Upper lobe of left lung (tissue), 6 donors: ENCODE measurements around the gene CARF. TPM values are rescaled to one million over a fixed set of nuclear protein-coding genes. Genes with fewer than 3 reads are reported as not detected.
A peak's percentile ranks its signal among the peaks of the same experiment; 100 is the strongest.
"Not testable (repeated sequence)": the region's sequence is repeated elsewhere in the genome, so short reads cannot be mapped to it uniquely, and the experiment has no call there.

Experiments used
- ATAC-seq, 2 donors: fragments of 200-7000 bp; cut with Tn5 transposase; one replicate each; pipeline ENCODE4 v1.9.1; 2022; ENCODE audit warnings: mild to moderate bottlenecking in 2 of 2, moderate library complexity in 2 of 2; ENCODE audit not compliant: low FRiP score in 2 of 2
- DNase-seq, 2 donors: peaks; one replicate each; pipeline ENCODE4 v3.0.0-alpha.2; 2019 to 2020
- H3K27ac ChIP-seq, 4 donors: fragments of 200-600 bp; sonication (generic); one replicate each; pipeline ENCODE4 v1.5.1; 2016 to 2019
- H3K27me3 ChIP-seq, 4 donors: fragments of 200-600 bp; sonication (generic); one replicate each; pipeline ENCODE4 v1.5.1; 2017 to 2019
- H3K36me3 ChIP-seq, 4 donors: fragments of 200-600 bp; sonication (generic); one replicate each; pipeline ENCODE4 v1.5.1; 2016 to 2019
- H3K4me1 ChIP-seq, 4 donors: fragments of 200-600 bp; sonication (generic); one replicate each; pipeline ENCODE4 v1.5.1; 2018 to 2019
- H3K4me3 ChIP-seq, 4 donors: fragments of 200-600 bp; sonication (generic); one replicate each; pipeline ENCODE4 v1.5.1; 2017 to 2019; ENCODE audit warnings: mild to moderate bottlenecking in 2 of 4, moderate library complexity in 1 of 4
- H3K9me3 ChIP-seq, 4 donors: fragments of 200-600 bp; sonication (generic); one replicate each; pipeline ENCODE4 v1.5.1; 2018 to 2019
- CTCF ChIP-seq, 6 experiments: fragments of 450-650 bp in 4 of 6; fragments of 200-600 bp in 2 of 6; sonication (generic) in 2 of 6; IDR thresholded peaks; one replicate each; pipeline ENCODE4 v1.5.1; 2016 to 2019; ENCODE audit warnings: antibody characterized with exemption in 6 of 6
- EP300 ChIP-seq, 4 donors: sonication (generic); formaldehyde crosslinking; IDR thresholded peaks; one replicate each; pipeline ENCODE4 v1.5.1; 2017; ENCODE audit warnings: antibody characterized with exemption in 4 of 4, control low read depth in 2 of 4
- POLR2A ChIP-seq, 4 donors: fragments of 450-650 bp; IDR thresholded peaks; one replicate each; pipeline ENCODE4 v1.5.1; 2016 to 2017; ENCODE audit warnings: antibody characterized with exemption in 4 of 4, mild to moderate bottlenecking in 2 of 4
- POLR2AphosphoS5 ChIP-seq, 2 donors: sonication (generic); formaldehyde crosslinking; IDR thresholded peaks; one replicate each; pipeline ENCODE4 v1.5.1; 2017; ENCODE audit warnings: antibody characterized with exemption in 2 of 2
- WGBS, 2 donors: methylation state at CpG; one replicate each; pipeline ENCODE4 v1.1.5; 2017 to 2018; 5-methylcytosine and 5-hydroxymethylcytosine counted together
- total RNA-seq, 6 donors: library from RNA; depleted of rRNA in 4 of 6; stranded (reverse); fragments of >200 nt in 4 of 6; gene quantifications; one replicate each; pipeline versions ENCODE4 v1.1.0 to v1.2.1, GENCODE V29; 2016 to 2021
- donor health status: DM: no; HTN: no; CAD: no; lungs with moderate emphysema.
- donor health status: DM: no; HTN: yes; CAD: no; lungs with severe emphysema.

Gene CARF
- total RNA-seq, 6 donors from 2014 or later: 6.4 to 24.1 (median 8.7) TPM

DNA sequence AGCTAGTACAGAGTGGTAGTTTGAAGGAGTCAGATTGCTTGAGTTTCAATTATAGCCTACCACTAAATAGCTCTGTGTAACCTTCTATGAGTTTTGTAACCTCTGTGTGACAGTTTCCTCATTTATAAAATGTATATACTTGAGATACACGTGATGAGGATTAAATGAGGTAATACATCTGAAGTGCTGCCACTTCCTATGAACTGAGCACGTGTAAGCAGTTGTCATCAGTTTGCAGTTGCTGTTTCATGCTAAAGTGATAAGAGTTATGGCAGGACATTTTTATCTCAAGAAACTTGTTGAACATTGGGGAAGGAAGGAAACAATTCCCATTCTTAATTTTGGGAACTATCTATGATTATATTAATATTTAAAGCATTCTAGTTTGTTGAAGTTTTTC, 38.5 kb downstream of the CARF start:
- H3K36me3 ChIP-seq: peaks cover 0 to 13% (median 0%) of the 10 kb centered on the region in 4 donors
- TF ChIP-seq POLR2AphosphoS5 (IDR thresholded peaks at IDR 0.05) (no peak), CTCF (IDR thresholded peaks at IDR 0.05) (no peak), EP300 (IDR thresholded peaks at IDR 0.05) (no peak), POLR2A (IDR thresholded peaks at IDR 0.05) (no peak)
- no peaks in the 10 kb centered on the region for H3K27me3 ChIP-seq
- DNase-seq (no peak), ATAC-seq (no peak)
- 14 to 17% methylated on average over 2 of the region's 2 CpGs for WGBS, 2 donors
- no peaks in the 10 kb centered on the region for H3K4me1 ChIP-seq
- no peak overlapping the region for H3K4me3 ChIP-seq
- H3K9me3 ChIP-seq: peaks cover 0 to 4% (median 2%) of the 10 kb centered on the region in 4 donors
- no peak overlapping the region for H3K27ac ChIP-seq

- WGBS, 2 donors: 98 to 100% methylated on average over 6 of the region's 6 CpGs
Measured at GRCh38 chr2:202960524-202960923, 48.4 kb downstream of the CARF start.

DNA sequence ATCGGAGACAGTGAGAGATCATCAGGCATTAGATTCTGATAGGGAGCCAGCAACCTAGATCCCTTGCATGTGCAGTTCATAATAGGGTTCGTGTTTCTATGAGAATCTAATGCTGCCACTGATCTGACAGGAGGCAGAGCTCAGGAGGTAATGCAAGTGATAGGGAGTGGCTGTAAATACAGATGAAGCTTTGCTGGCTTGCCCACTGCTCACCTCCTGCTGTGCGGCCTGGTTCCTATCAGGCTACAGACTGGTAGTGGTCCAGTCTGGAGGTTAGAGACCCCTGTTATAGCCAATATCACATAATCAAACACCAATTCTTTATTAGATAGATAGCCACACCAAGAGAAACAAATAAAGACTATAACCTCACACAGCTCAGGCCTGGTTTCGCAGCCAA, 51.6 kb downstream of the CARF start:
- no peak for ATAC-seq
- Histone ChIP-seq H3K4me3 (no peak overlapping the region), H3K4me1 (no peaks in the 10 kb centered on the region), H3K9me3 (no peaks in the 10 kb centered on the region), H3K27ac (no peak overlapping the region), H3K36me3 (peaks cover 0 to 11% (median 0%) of the 10 kb centered on the region in 4 donors), H3K27me3 (no peaks in the 10 kb centered on the region)
- 94 to 98% methylated on average over 4 of the region's 4 CpGs for WGBS, 2 donors
- no peak for TF ChIP-seq POLR2AphosphoS5 (IDR thresholded peaks at IDR 0.05)
- TF ChIP-seq EP300 (IDR thresholded peaks at IDR 0.05): no peak
- TF ChIP-seq CTCF (IDR thresholded peaks at IDR 0.05): no peak
- no peak for TF ChIP-seq POLR2A (IDR thresholded peaks at IDR 0.05)
- no peak for DNase-seq

More at GRCh38 chr2:202960524-202960923, 48.4 kb downstream of the CARF start:
- TF ChIP-seq CTCF (IDR thresholded peaks at IDR 0.05): no peak
- TF ChIP-seq POLR2AphosphoS5 (IDR thresholded peaks at IDR 0.05): no peak
- TF ChIP-seq EP300 (IDR thresholded peaks at IDR 0.05): no peak
- no peak for TF ChIP-seq POLR2A (IDR thresholded peaks at IDR 0.05)
- Histone ChIP-seq H3K4me3 (no peak overlapping the region), H3K9me3 (no peaks in the 10 kb centered on the region), H3K4me1 (no peaks in the 10 kb centered on the region), H3K36me3 (peaks cover 0 to 25% (median 0%) of the 10 kb centered on the region in 4 donors), H3K27me3 (no peaks in the 10 kb centered on the region), H3K27ac (no peak overlapping the region)
- DNase-seq (no peak), ATAC-seq (no peak)

- no peaks in the 10 kb centered on the region for H3K4me1 ChIP-seq
- DNase-seq (peak in 1 of 2 donors; percentile 28), ATAC-seq (peak in 1 of 2 donors; percentile 36)
- no peak for TF ChIP-seq POLR2A (IDR thresholded peaks at IDR 0.05)
- TF ChIP-seq EP300 (IDR thresholded peaks at IDR 0.05): no peak
- TF ChIP-seq CTCF (IDR thresholded peaks at IDR 0.05): no peak
- no peak for TF ChIP-seq POLR2AphosphoS5 (IDR thresholded peaks at IDR 0.05)
- H3K9me3 ChIP-seq: no peaks in the 10 kb centered on the region
- H3K4me3 ChIP-seq: no peak overlapping the region
- 61 to 67% methylated on average over 5 of the region's 5 CpGs for WGBS, 2 donors
- H3K27me3 ChIP-seq: no peaks in the 10 kb centered on the region
- peaks cover 0 to 5% (median 0%) of the 10 kb centered on the region in 4 donors for H3K36me3 ChIP-seq
- no peak overlapping the region for H3K27ac ChIP-seq
Measured at GRCh38 chr2:202965810-202966460, 53.9 kb downstream of the CARF start.

DNA sequence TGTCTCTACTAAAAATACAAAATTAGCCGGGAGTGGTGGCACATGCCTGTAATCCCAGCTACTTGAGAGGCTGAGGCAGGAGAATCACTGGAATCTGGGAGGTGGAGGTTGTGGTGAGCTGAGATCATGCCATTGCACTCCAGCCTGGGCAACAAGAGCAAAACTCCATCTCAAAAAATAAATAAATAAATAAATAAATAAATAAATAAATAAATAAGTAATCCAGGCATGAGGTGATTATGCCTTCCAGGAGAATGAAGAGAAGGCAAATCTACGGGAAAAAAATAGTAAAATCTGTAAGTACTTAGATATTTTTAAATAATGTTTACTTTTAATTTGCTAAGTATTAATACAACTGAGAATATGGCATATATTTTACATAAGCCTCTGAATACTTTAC, 57.3 kb downstream of the CARF start:
- not testable (repeated sequence) for H3K4me1 ChIP-seq, ATAC-seq, H3K4me3 ChIP-seq, H3K9me3 ChIP-seq, DNase-seq, H3K27ac ChIP-seq, H3K27me3 ChIP-seq
- 48 to 50% methylated on average over 2 of the region's 2 CpGs for WGBS, 2 donors
- H3K36me3 ChIP-seq: peaks cover 0 to 19% (median 0%) of the 10 kb centered on the region in 4 donors
